Psoas muscle (tissue), 8 donors: Measurements from ENCODE around the gene DPP10. TPM values are rescaled to one million over a fixed set of nuclear protein-coding genes. Genes with fewer than 3 reads are reported as not detected.

Experiments used
- ATAC-seq, 4 donors: fragments of 200-7000 bp; cut with Tn5 transposase; one replicate each; pipeline ENCODE4 v1.9.1; 2020; ENCODE audit warnings: moderate library complexity in 3 of 4, mild to moderate bottlenecking in 2 of 4
- DNase-seq, 2 donors: peaks; one replicate each; pipeline ENCODE4 v3.0.0-alpha.2; 2020
- H3K27ac ChIP-seq: fragments of 200-600 bp; one replicate; pipeline ENCODE4 v1.8.0; 2022
- H3K27me3 ChIP-seq, 3 donors: fragments of 200-600 bp in 1 of 3; one replicate each; pipeline versions ENCODE4 v1.6.1 to v1.8.0; 2013 to 2022; ENCODE audit warnings: low read length in 2 of 3, mild to moderate bottlenecking in 2 of 3, moderate library complexity in 1 of 3; ENCODE audit not compliant: insufficient read depth in 3 of 3
- H3K36me3 ChIP-seq, 2 donors: fragments of 200-600 bp in 1 of 2; one replicate each; pipeline versions ENCODE4 v1.6.1 to v1.8.0; 2013 to 2022; ENCODE audit warnings: low read depth in 1 of 2, mild to moderate bottlenecking in 1 of 2, moderate library complexity in 1 of 2; ENCODE audit not compliant: insufficient read depth in 1 of 2
- H3K4me1 ChIP-seq: fragments of 200-600 bp; one replicate; pipeline ENCODE4 v1.8.0; 2022
- H3K4me3 ChIP-seq: fragments of 200-600 bp; one replicate; pipeline ENCODE4 v1.8.0; 2022; ENCODE audit warnings: mild to moderate bottlenecking
- H3K9me3 ChIP-seq: fragments of 200-600 bp; one replicate; pipeline ENCODE4 v1.8.0; 2022
- WGBS, 3 donors: extraction: QIAGEN DNeasy Blood & Tissue Kit; methylation state at CpG; one replicate each; pipeline versions ENCODE4 v1.1.6 to v1.1.7; 2013; 5-methylcytosine and 5-hydroxymethylcytosine counted together
- intact Hi-C, 2 donors: fragments of 100-400 bp; cut with DNase I; formaldehyde crosslinking; loops; one replicate each; pipeline versions ENCODE4 v1.11.0 to v1.14.2; 2022
- polyA plus RNA-seq, 3 donors: library from polyadenylated mRNA; stranded (reverse); fragments of 200-250 nt; gene quantifications; one replicate each; pipeline ENCODE4 v1.2.3, GENCODE V29; 2013
- total RNA-seq, 4 donors: library from RNA; stranded (reverse); fragmentation: NEBNext Ultra II Directional in 2 of 4; extraction: Animal tissue kit (Norgen Biotek cat#: 25700) in 2 of 4; gene quantifications; one replicate each; pipeline versions ENCODE4 v1.2.1 to v1.2.4, GENCODE V29; 2021 to 2023
- TF ChIP-seq, protein P1 (sequence below): fragments of 200-600 bp; IDR thresholded peaks from one replicate; pipeline ENCODE4 v1.8.0; 2022; ENCODE audit warnings: antibody characterized with exemption
- donor health status: healthy with polysubstance abuse.
- donor health status: DM: no; HTN: no; CAD: no; lungs with moderate emphysema.
- donor health status: Bipolar disorder and iron deficiency.
- donor health status: healthy.
- donor health status: DM: yes; HTN: yes; CAD: no.
- donor health status: DM: no; HTN: no; CAD: no.
- donor health status: DM: no; HTN: no; CAD: no.
- donor health status: DM: yes; HTN: yes; CAD: no.

Gene DPP10
- total and polyA plus RNA-seq, 7 donors = 0.01 to 0.11 TPM; not detected in 5

DNA sequence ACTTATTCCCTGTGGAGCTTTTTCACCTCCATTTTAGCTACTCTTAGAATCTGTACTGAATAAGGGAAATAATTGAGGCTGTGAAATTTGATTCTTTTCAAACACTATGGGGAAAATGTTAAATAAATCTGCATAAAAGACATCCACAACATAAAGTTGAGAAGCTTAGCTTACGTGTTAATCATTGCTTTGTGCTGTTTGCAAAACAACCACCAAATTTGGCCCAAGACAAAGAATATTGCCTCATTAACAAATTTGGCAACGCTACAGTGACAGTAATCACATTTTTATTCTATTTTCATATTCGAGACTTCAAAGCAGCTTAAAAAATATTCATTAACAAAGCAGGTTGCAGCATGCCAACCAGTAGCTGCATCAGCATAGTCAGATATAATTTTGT is 437.6 kb downstream of the DPP10 start:
- Histone ChIP-seq H3K36me3 (no peaks in the 10 kb centered on the region), H3K9me3 (no peaks in the 10 kb centered on the region), H3K27me3 (no peaks in the 10 kb centered on the region), H3K4me1 (no peaks in the 10 kb centered on the region), H3K4me3 (no peak overlapping the region), H3K27ac (no peak overlapping the region)
- no peak for ATAC-seq
- intact Hi-C loops = no loop called here
- 58 to 64% (median 59%) methylated on average over 3 of the region's 3 CpGs for WGBS, 3 donors
- TF ChIP-seq, protein P1, sequence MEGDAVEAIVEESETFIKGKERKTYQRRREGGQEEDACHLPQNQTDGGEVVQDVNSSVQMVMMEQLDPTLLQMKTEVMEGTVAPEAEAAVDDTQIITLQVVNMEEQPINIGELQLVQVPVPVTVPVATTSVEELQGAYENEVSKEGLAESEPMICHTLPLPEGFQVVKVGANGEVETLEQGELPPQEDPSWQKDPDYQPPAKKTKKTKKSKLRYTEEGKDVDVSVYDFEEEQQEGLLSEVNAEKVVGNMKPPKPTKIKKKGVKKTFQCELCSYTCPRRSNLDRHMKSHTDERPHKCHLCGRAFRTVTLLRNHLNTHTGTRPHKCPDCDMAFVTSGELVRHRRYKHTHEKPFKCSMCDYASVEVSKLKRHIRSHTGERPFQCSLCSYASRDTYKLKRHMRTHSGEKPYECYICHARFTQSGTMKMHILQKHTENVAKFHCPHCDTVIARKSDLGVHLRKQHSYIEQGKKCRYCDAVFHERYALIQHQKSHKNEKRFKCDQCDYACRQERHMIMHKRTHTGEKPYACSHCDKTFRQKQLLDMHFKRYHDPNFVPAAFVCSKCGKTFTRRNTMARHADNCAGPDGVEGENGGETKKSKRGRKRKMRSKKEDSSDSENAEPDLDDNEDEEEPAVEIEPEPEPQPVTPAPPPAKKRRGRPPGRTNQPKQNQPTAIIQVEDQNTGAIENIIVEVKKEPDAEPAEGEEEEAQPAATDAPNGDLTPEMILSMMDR = no peak
- no peak for DNase-seq

DNA sequence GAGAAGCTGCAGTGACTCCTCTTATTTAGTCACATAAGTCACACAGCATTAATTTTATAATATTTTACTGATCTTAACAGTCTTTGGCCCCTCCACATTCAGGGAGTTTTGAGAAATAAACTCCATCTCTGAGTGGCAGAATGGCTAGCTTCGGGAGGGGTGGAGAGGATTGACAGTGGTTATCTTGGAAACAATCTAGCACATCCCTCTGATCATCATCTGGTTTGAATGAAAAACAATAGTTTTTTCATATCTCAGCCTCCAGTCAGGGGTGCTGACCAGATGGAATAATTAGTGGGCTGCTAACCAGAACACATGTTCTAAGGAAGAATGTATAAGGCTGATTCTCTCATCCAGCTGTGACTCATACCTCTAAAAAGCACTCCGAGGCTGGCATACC is 477.5 kb downstream of the DPP10 start:
- no peaks in the 10 kb centered on the region for H3K36me3 ChIP-seq
- H3K4me3 ChIP-seq = no peak overlapping the region
- no peaks in the 10 kb centered on the region for H3K27me3 ChIP-seq
- ATAC-seq (no peak), DNase-seq (no peak)
- H3K27ac ChIP-seq = no peak overlapping the region
- 53 to 64% (median 56%) methylated on average over 2 of the region's 2 CpGs for WGBS, 3 donors
- TF ChIP-seq, protein P1 = no peak
- H3K4me1 ChIP-seq = no peaks in the 10 kb centered on the region
- intact Hi-C loops = no loop called here
- H3K9me3 ChIP-seq = no peaks in the 10 kb centered on the region

DNA sequence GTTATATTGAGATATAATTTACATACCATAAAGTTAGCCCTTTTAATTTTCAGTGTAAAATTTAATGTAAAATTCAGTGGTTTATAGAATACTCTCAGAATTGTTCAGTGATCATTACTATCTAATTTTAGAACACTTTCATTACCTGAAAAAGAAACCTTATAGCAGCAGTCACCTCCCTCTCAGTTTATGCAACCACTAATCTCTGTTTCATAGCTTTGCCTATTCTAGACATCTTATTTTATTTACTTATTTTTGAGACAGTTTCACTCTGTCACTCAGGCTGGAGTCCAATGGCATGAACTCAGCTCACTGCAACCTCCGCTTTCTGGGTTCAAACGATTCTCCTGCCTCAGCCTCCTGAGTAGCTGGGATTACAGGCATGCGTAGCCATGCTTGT is 479.6 kb downstream of the DPP10 start:
- Histone ChIP-seq H3K9me3 (no peaks in the 10 kb centered on the region), H3K27ac (no peak overlapping the region), H3K4me3 (no peak overlapping the region), H3K4me1 (no peaks in the 10 kb centered on the region), H3K36me3 (no peaks in the 10 kb centered on the region), H3K27me3 (no peaks in the 10 kb centered on the region)
- TF ChIP-seq, protein P1 = no peak
- WGBS, 3 donors = 91 to 98% (median 92%) methylated on average over 3 of the region's 3 CpGs
- ATAC-seq (no peak), DNase-seq (no peak)
- intact Hi-C loops = no loop called here

DNA sequence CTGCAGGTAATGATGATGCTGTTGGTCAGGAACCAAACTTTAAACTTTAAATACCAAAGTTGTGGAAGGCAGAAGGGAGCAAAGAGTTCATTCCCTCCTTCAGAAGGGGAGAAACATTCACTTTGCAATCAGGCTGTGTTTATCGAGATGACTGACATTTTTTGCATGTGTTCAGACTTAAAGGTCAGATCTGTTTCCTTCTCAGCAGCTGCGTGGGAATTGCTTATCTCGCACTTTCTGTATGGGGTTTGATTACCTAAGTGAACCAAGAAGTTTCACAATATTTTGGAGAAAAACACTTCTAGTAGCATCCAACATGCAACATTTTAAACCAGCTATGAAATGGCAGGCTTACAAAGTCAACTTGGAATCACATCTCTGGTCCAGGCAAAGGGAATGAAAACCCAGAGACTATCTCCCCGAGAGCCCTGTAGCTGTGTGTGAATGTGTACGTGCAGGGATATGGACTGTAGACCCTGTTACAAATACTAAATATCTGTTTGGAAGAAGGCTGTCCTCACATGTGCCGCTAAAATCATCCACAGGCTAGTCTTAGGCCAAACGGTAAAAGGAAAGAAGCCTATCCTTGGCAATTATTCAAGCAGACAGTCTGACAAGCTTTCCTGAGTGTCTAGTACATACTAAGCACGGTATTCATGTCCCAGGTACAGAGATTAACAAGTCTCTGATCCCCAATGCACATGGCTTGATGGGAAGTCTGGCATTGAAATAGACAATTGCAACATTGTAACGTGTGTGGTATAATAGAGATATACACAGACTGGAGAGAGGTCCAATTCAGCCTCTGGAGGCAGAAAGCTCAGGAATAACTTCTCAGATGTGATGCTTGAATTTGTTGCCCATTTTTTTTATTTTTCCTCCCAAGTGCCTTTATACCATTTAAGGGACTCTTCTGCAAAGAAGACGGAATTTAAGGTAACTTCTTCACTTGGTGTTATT is 483.1 kb downstream of the DPP10 start:
- DNase-seq = no peak
- whole genome bisulfite sequencing, 3 donors = 67 to 71% (median 71%) methylated on average over 10 of the region's 10 CpGs

More for the DNA sequence above, 483.1 kb downstream of the DPP10 start:
- intact Hi-C loops = no loop called here
- Histone ChIP-seq H3K27ac (no peak overlapping the region), H3K36me3 (no peaks in the 10 kb centered on the region), H3K4me1 (no peaks in the 10 kb centered on the region), H3K9me3 (peaks cover 4% of the 10 kb centered on the region), H3K4me3 (no peak overlapping the region), H3K27me3 (no peaks in the 10 kb centered on the region)
- TF ChIP-seq, protein P1 = no peak
- no peak for ATAC-seq
